ENCODE measurements around the gene RRAD.
A peak's percentile ranks its signal among the peaks of the same experiment; 100 is the strongest.

RRAD gene

GRCh38 chr16:66931665-66932064 is 6.3 kb upstream of the RRAD start:
- H3K27ac ChIP-seq (ENCODE audit: low read depth, low read length), result no peak overlapping the region
- no peak overlapping the region for H3K4me2 ChIP-seq (ENCODE audit: low read length)
- 0 out of 2 replicates have a peak, but pooled peaks cover 3% of the 10 kb centered on the region for H3F3A ChIP-seq (ENCODE audit: control insufficient read depth, insufficient read depth)
- H4K20me1 ChIP-seq (ENCODE audit: control insufficient read depth, insufficient read depth, low read depth, low read length), result peaks cover 5% of the 10 kb centered on the region; the same call in 1 of the 2 replicates
- no peak overlapping the region for H3K4me3 ChIP-seq (ENCODE audit: low read length)
- H3K9me3 ChIP-seq (ENCODE audit: control insufficient read depth, insufficient read depth, low read length), result no peaks in the 10 kb centered on the region
- H3K4me1 ChIP-seq (ENCODE audit: control insufficient read depth, low read length), result peaks cover 22% of the 10 kb centered on the region
- H3K79me2 ChIP-seq (ENCODE audit: control insufficient read depth, low read length), result peaks cover 40% of the 10 kb centered on the region
- H3K36me3 ChIP-seq (ENCODE audit: control insufficient read depth, low read length), result peaks cover 14% of the 10 kb centered on the region
- TF ChIP-seq EZH2phosphoT487 (IDR thresholded peaks at IDR 0.05; ENCODE audit: borderline replicate concordance, low read length), result no peak
- TF ChIP-seq CTCF (IDR thresholded peaks at IDR 0.05; ENCODE audit: low read depth, low read length, poor library complexity, severe bottlenecking), result no peak
- H3K9me2 ChIP-seq (replicated peaks; ENCODE audit: control insufficient read depth, low read length), result no peaks in the 10 kb centered on the region
- H3K27me3 ChIP-seq (ENCODE audit: control insufficient read depth, low read length), result no peaks in the 10 kb centered on the region

GRCh38 chr16:66930189-66930588 is 4.9 kb upstream of the RRAD start:
- TF ChIP-seq CTCF (IDR thresholded peaks at IDR 0.05; ENCODE audit: low read depth, low read length, poor library complexity, severe bottlenecking) (no peak), EZH2phosphoT487 (IDR thresholded peaks at IDR 0.05; ENCODE audit: borderline replicate concordance, low read length) (no peak)
- H3K9me3 ChIP-seq (ENCODE audit: control insufficient read depth, insufficient read depth, low read length), result no peaks in the 10 kb centered on the region
- no peak overlapping the region for H3K4me2 ChIP-seq (ENCODE audit: low read length)
- 0 out of 2 replicates have a peak, but pooled peaks cover 3% of the 10 kb centered on the region for H3F3A ChIP-seq (ENCODE audit: control insufficient read depth, insufficient read depth)
- peaks cover 29% of the 10 kb centered on the region for H3K79me2 ChIP-seq (ENCODE audit: control insufficient read depth, low read length)
- peaks cover 13% of the 10 kb centered on the region for H3K27me3 ChIP-seq (ENCODE audit: control insufficient read depth, low read length)
- no peak overlapping the region for H3K4me3 ChIP-seq (ENCODE audit: low read length)
- H3K27ac ChIP-seq (ENCODE audit: low read depth, low read length), result no peak overlapping the region
- H4K20me1 ChIP-seq (ENCODE audit: control insufficient read depth, insufficient read depth, low read depth, low read length), result peaks cover 5% of the 10 kb centered on the region; the same call in 1 of the 2 replicates
- no peaks in the 10 kb centered on the region for H3K9me2 ChIP-seq (replicated peaks; ENCODE audit: control insufficient read depth, low read length)
- H3K36me3 ChIP-seq (ENCODE audit: control insufficient read depth, low read length), result peaks cover 14% of the 10 kb centered on the region
- H3K4me1 ChIP-seq (ENCODE audit: control insufficient read depth, low read length), result peaks cover 13% of the 10 kb centered on the region

- H3K27me3 ChIP-seq (ENCODE audit: control insufficient read depth, low read length), result peaks cover 25% of the 10 kb centered on the region
- H3K9me3 ChIP-seq (ENCODE audit: control insufficient read depth, insufficient read depth, low read length), result no peaks in the 10 kb centered on the region
- TF ChIP-seq CTCF (IDR thresholded peaks at IDR 0.05; ENCODE audit: low read depth, low read length, poor library complexity, severe bottlenecking) (peak; percentile 70), EZH2phosphoT487 (IDR thresholded peaks at IDR 0.05; ENCODE audit: borderline replicate concordance, low read length) (no peak)
- peaks cover 11% of the 10 kb centered on the region; the same call in 1 of the 2 replicates for H3K36me3 ChIP-seq (ENCODE audit: control insufficient read depth, low read length)
- no peak overlapping the region for H3K4me3 ChIP-seq (ENCODE audit: low read length)
- H3K4me2 ChIP-seq (ENCODE audit: low read length), result no peak overlapping the region
- peaks cover 11% of the 10 kb centered on the region for H3K4me1 ChIP-seq (ENCODE audit: control insufficient read depth, low read length)
- H3K79me2 ChIP-seq (ENCODE audit: control insufficient read depth, low read length), result peaks cover 16% of the 10 kb centered on the region
- 0 out of 2 replicates have a peak, but pooled peaks cover 3% of the 10 kb centered on the region for H3F3A ChIP-seq (ENCODE audit: control insufficient read depth, insufficient read depth)
- H3K27ac ChIP-seq (ENCODE audit: low read depth, low read length), result no peak overlapping the region
- peaks cover 5% of the 10 kb centered on the region; the same call in 1 of the 2 replicates for H4K20me1 ChIP-seq (ENCODE audit: control insufficient read depth, insufficient read depth, low read depth, low read length)
- H3K9me2 ChIP-seq (replicated peaks; ENCODE audit: control insufficient read depth, low read length), result no peaks in the 10 kb centered on the region
Measured at GRCh38 chr16:66928702-66929388, 3.5 kb upstream of the RRAD start.

Data from DOHH2 (cell line).